HepG2 (cell line): Measurements from ENCODE around the gene TRIM7. TPM values are rescaled to one million over a fixed set of nuclear protein-coding genes. Genes with fewer than 3 reads are reported as not detected.

ENCODE experiments used
- CCDC6 ChIP-seq: sonication (generic); formaldehyde crosslinking; IDR thresholded peaks from 2 replicates; pipeline ENCODE4 v1.8.1; 2022; ENCODE audit warnings: mild to moderate bottlenecking, missing genetic modification reagents, moderate library complexity
- HMG20B ChIP-seq: conservative IDR thresholded peaks from 2 replicates; pipeline ENCODE4 v1.6.1; 2016; ENCODE audit warnings: missing genetic modification reagents, missing compliant biosample characterization
- JUNB ChIP-seq: sonication (generic); formaldehyde crosslinking; IDR thresholded peaks from 2 replicates; pipeline ENCODE4 v1.8.0; 2022; ENCODE audit warnings: missing genetic modification reagents, mild to moderate bottlenecking, borderline replicate concordance
- KDM5B ChIP-seq: sonication (generic); formaldehyde crosslinking; IDR thresholded peaks from 2 replicates; pipeline ENCODE4 v1.4.0; 2020; ENCODE audit warnings: missing genetic modification reagents, mild to moderate bottlenecking, borderline replicate concordance
- POLR2A ChIP-seq, 2 experiments: IDR thresholded peaks; 2 replicates each; pipeline ENCODE4 v1.6.1; 2011; ENCODE audit warnings: low read depth in 2 of 2, low read length in 2 of 2, mild to moderate bottlenecking in 1 of 2, moderate library complexity in 1 of 2; ENCODE audit not compliant: insufficient read depth in 1 of 2
- RAD21 ChIP-seq: fragments of 450-650 bp; formaldehyde crosslinking; IDR thresholded peaks from 2 replicates; pipeline ENCODE4 v1.5.0; 2020; ENCODE audit warnings: mild to moderate bottlenecking
- SALL1 ChIP-seq: sonication (generic); formaldehyde crosslinking; IDR thresholded peaks from 2 replicates; pipeline ENCODE4 v1.8.0; 2022; ENCODE audit warnings: mild to moderate bottlenecking, missing genetic modification reagents
- SRSF1 ChIP-seq: fragments of 200-400 bp; formaldehyde crosslinking; optimal IDR thresholded peaks from 2 replicates; pipeline ENCODE3; 2017; ENCODE audit warnings: mild to moderate bottlenecking, low read depth, low read length, moderate library complexity
- ZC3H4 ChIP-seq: sonication (generic); formaldehyde crosslinking; IDR thresholded peaks from 2 replicates; pipeline ENCODE4 v1.4.0; 2020; ENCODE audit warnings: missing genetic modification reagents, borderline replicate concordance
- ZNF296 ChIP-seq: sonication (generic); formaldehyde crosslinking; conservative IDR thresholded peaks from 2 replicates; pipeline ENCODE4 v1.5.0; 2020; ENCODE audit warnings: mild to moderate bottlenecking, missing genetic modification reagents
- ZNF558 ChIP-seq: sonication (generic); formaldehyde crosslinking; IDR thresholded peaks from 2 replicates; pipeline ENCODE4 v1.9.0; 2022; ENCODE audit warnings: mild to moderate bottlenecking, missing genetic modification reagents, borderline replicate concordance
- ZNF607 ChIP-seq: sonication (generic); formaldehyde crosslinking; IDR thresholded peaks from 2 replicates; pipeline ENCODE4 v1.5.1; 2020; ENCODE audit warnings: missing genetic modification reagents, mild to moderate bottlenecking, borderline replicate concordance
- ZNF724P ChIP-seq: sonication (generic); formaldehyde crosslinking; IDR thresholded peaks from 2 replicates; pipeline ENCODE4 v1.8.0; 2022; ENCODE audit warnings: missing genetic modification reagents, borderline replicate concordance
- ZNF883 ChIP-seq: sonication (generic); formaldehyde crosslinking; IDR thresholded peaks from 2 replicates; pipeline ENCODE4 v1.5.1; 2020; ENCODE audit warnings: mild to moderate bottlenecking, missing genetic modification reagents; ENCODE audit errors: not compliant biosample characterization
- polyA plus RNA-seq, 8 experiments: library from polyadenylated mRNA; depleted of rRNA in 3 of 8; stranded (reverse) in 7 of 8; unstranded in 1 of 8; fragments of >200 nt; fragmentation: Illumina TruSeq in 4 of 8; extraction: Trizol in 4 of 8; gene quantifications; 2 replicates each; pipeline versions ENCODE4 v1.2.1 to v1.2.3, GENCODE V29; 2011 to 2016; ENCODE audit warnings: low read depth in 4 of 8, missing spikeins in 1 of 8, mixed read lengths in 1 of 8; ENCODE audit not compliant: insufficient read depth in 1 of 8
- total RNA-seq, 5 experiments: library from RNA; depleted of rRNA; stranded (reverse); fragments of >200 nt; fragmentation: Illumina TruSeq; extraction: Trizol; gene quantifications; 2 replicates each; pipeline ENCODE4 v1.2.3, GENCODE V29; 2016; ENCODE audit warnings: low read depth in 1 of 5
- TF ChIP-seq, protein P1 (sequence below): IDR thresholded peaks from 2 replicates; pipeline ENCODE4 v1.6.1; 2016; ENCODE audit warnings: low read depth, missing genetic modification reagents, missing compliant biosample characterization
- TF ChIP-seq, protein P2 (sequence below): sonication (generic); formaldehyde crosslinking; IDR thresholded peaks from 2 replicates; pipeline ENCODE4 v1.4.0; 2020; ENCODE audit warnings: mild to moderate bottlenecking, missing genetic modification reagents
- TF ChIP-seq, protein P3 (sequence below): sonication (generic); formaldehyde crosslinking; IDR thresholded peaks from 2 replicates; pipeline ENCODE4 v1.5.1; 2020; ENCODE audit warnings: missing genetic modification reagents, mild to moderate bottlenecking, borderline replicate concordance

TRIM7 gene
- total and polyA plus RNA-seq, 2 of the 13 experiments (the other 11 are each of a cell fraction or from before 2014, with no cell fraction given), result 0.13 TPM; not detected in 1

DNA sequence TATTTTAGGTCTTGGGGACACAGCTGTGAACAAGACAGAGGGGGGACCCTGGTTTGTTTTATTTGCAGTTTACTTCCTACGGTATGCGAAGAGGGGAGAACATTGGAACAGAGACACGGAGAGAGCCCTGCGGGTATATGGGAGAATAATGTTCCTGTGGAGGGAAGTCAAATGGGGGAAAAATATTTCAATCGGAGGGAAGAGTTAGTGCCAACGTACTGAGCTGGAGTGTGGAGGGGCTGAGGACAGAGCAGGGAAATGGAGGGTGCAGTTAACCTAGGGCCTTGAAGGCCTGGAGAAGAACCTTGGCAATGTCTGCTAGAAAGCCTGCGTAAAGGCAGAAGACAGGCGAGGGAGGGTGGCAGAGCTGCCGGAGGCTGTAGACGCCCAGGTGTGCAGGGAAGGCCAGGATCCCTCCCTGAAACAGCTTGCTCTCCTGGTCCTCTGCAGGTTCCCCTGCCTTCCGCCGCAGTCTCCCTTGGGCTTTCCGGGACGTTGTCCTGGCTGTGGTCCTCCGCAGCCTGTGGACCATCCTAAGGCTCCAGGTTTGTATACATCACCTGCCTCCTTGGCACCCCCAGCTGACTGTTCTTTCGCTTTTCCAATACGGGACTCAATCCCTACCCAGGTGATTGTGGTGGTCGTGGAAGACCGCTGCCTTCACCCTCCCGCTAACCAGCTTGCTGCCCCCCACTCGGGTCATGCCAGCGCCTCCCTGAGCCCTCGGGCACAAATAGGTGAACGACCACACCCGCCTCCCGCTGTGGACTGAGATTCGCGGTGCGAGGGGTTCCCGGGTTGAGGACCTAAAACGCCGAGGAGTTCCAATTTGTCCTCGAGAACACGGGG is 40.7 kb upstream of the TRIM7 start (continued):
- TF ChIP-seq, protein P1, sequence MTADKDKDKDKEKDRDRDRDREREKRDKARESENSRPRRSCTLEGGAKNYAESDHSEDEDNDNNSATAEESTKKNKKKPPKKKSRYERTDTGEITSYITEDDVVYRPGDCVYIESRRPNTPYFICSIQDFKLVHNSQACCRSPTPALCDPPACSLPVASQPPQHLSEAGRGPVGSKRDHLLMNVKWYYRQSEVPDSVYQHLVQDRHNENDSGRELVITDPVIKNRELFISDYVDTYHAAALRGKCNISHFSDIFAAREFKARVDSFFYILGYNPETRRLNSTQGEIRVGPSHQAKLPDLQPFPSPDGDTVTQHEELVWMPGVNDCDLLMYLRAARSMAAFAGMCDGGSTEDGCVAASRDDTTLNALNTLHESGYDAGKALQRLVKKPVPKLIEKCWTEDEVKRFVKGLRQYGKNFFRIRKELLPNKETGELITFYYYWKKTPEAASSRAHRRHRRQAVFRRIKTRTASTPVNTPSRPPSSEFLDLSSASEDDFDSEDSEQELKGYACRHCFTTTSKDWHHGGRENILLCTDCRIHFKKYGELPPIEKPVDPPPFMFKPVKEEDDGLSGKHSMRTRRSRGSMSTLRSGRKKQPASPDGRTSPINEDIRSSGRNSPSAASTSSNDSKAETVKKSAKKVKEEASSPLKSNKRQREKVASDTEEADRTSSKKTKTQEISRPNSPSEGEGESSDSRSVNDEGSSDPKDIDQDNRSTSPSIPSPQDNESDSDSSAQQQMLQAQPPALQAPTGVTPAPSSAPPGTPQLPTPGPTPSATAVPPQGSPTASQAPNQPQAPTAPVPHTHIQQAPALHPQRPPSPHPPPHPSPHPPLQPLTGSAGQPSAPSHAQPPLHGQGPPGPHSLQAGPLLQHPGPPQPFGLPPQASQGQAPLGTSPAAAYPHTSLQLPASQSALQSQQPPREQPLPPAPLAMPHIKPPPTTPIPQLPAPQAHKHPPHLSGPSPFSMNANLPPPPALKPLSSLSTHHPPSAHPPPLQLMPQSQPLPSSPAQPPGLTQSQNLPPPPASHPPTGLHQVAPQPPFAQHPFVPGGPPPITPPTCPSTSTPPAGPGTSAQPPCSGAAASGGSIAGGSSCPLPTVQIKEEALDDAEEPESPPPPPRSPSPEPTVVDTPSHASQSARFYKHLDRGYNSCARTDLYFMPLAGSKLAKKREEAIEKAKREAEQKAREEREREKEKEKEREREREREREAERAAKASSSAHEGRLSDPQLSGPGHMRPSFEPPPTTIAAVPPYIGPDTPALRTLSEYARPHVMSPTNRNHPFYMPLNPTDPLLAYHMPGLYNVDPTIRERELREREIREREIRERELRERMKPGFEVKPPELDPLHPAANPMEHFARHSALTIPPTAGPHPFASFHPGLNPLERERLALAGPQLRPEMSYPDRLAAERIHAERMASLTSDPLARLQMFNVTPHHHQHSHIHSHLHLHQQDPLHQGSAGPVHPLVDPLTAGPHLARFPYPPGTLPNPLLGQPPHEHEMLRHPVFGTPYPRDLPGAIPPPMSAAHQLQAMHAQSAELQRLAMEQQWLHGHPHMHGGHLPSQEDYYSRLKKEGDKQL (CRISPR knock-in tag), result no peak
- TF ChIP-seq SRSF1 (peak; percentile 15), SALL1 (CRISPR knock-in tag) (peak; percentile 22), ZNF558 (CRISPR knock-in tag) (0 out of 2 replicates have a peak, but pooled peaks have one; percentile 57), KDM5B (CRISPR knock-in tag) (peak; percentile 42; the same call in 1 of the 2 replicates), ZC3H4 (CRISPR knock-in tag) (peak; percentile 66; the same call in 1 of the 2 replicates), HMG20B (CRISPR knock-in tag) (no peak), ZNF607 (CRISPR knock-in tag) (0 out of 2 replicates have a peak, but pooled peaks have one; percentile 26), JUNB (0 out of 2 replicates have a peak, but pooled peaks have one; percentile 22), CCDC6 (CRISPR knock-in tag) (peak; percentile 15; the same call in 1 of the 2 replicates), ZNF883 (CRISPR knock-in tag) (peak; percentile 22), ZNF296 (CRISPR knock-in tag) (peak; percentile 3; the same call in 1 of the 2 replicates), ZNF724P (CRISPR knock-in tag) (no peak), RAD21 (CRISPR knock-in tag) (no peak), POLR2A (IDR thresholded peaks at IDR 0.05; ENCODE audit: insufficient read depth in 1 of 2, low read depth in 2 of 2, low read length in 2 of 2) (peak; percentile 11 to 29; a peak in 2 of 4 replicates)
- TF ChIP-seq, protein P2, sequence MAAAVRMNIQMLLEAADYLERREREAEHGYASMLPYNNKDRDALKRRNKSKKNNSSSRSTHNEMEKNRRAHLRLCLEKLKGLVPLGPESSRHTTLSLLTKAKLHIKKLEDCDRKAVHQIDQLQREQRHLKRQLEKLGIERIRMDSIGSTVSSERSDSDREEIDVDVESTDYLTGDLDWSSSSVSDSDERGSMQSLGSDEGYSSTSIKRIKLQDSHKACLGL (CRISPR knock-in tag), result 0 out of 2 replicates have a peak, but pooled peaks have one; percentile 20
- TF ChIP-seq, protein P3, sequence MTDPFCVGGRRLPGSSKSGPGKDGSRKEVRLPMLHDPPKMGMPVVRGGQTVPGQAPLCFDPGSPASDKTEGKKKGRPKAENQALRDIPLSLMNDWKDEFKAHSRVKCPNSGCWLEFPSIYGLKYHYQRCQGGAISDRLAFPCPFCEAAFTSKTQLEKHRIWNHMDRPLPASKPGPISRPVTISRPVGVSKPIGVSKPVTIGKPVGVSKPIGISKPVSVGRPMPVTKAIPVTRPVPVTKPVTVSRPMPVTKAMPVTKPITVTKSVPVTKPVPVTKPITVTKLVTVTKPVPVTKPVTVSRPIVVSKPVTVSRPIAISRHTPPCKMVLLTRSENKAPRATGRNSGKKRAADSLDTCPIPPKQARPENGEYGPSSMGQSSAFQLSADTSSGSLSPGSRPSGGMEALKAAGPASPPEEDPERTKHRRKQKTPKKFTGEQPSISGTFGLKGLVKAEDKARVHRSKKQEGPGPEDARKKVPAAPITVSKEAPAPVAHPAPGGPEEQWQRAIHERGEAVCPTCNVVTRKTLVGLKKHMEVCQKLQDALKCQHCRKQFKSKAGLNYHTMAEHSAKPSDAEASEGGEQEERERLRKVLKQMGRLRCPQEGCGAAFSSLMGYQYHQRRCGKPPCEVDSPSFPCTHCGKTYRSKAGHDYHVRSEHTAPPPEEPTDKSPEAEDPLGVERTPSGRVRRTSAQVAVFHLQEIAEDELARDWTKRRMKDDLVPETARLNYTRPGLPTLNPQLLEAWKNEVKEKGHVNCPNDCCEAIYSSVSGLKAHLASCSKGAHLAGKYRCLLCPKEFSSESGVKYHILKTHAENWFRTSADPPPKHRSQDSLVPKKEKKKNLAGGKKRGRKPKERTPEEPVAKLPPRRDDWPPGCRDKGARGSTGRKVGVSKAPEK, result no peak
